Stimulated activated CD8-positive, alpha-beta memory T cell treated with anti-CD3 and anti-CD28 coated beads, Interleukin-2, amount 100 ng/mL, for 48 hours (primary cell): Measurements from ENCODE around the gene ZC3H4.

Experiments used
- DNase-seq, 2 donors: peaks; one replicate each; pipeline ENCODE4 v3.0.0-alpha.2; 2020; ENCODE audit warnings: low read depth in 2 of 2

Gene ZC3H4

GRCh38 chr19:47047763-47048405 lies 65.7 kb downstream of the ZC3H4 start:
- peak; percentile 70 to 77 for DNase-seq

- DNase-seq: no peak
Observed at GRCh38 chr19:47047272-47047762, 66.3 kb downstream of the ZC3H4 start.

- no peak for DNase-seq
Observed at GRCh38 chr19:47045867-47046470, 67.6 kb downstream of the ZC3H4 start.

- no peak for DNase-seq
Observed at GRCh38 chr19:47044946-47045866, 68.4 kb downstream of the ZC3H4 start.

GRCh38 chr19:47040869-47041268 lies 72.7 kb downstream of the ZC3H4 start:
- no peak for DNase-seq

GRCh38 chr19:47039239-47039874 lies 74.2 kb downstream of the ZC3H4 start:
- no peak for DNase-seq

GRCh38 chr19:47037766-47038165 lies 75.8 kb downstream of the ZC3H4 start:
- DNase-seq: no peak

GRCh38 chr19:47036097-47036651 lies 77.4 kb downstream of the ZC3H4 start:
- DNase-seq: no peak

- DNase-seq: peak; percentile 88 to 97
Observed at GRCh38 chr19:47035127-47036096, 78.2 kb downstream of the ZC3H4 start.

GRCh38 chr19:47032171-47032811 lies 81.3 kb downstream of the ZC3H4 start:
- DNase-seq: peak; percentile 44 to 47

- no peak for DNase-seq
Observed at GRCh38 chr19:47028195-47028601, 85.4 kb downstream of the ZC3H4 start.

GRCh38 chr19:47027586-47028088 lies 85.9 kb downstream of the ZC3H4 start:
- no peak for DNase-seq

- DNase-seq: no peak
Observed at GRCh38 chr19:47026889-47027288, 86.7 kb downstream of the ZC3H4 start.

- no peak for DNase-seq
Observed at GRCh38 chr19:47026156-47026555, 87.4 kb downstream of the ZC3H4 start.

- DNase-seq: no peak
Observed at GRCh38 chr19:47024502-47024901, 89.1 kb downstream of the ZC3H4 start.

- no peak for DNase-seq
Observed at GRCh38 chr19:47023448-47023794, 90.2 kb downstream of the ZC3H4 start.

- no peak for DNase-seq
Observed at GRCh38 chr19:47022541-47023447, 90.8 kb downstream of the ZC3H4 start.

GRCh38 chr19:47022140-47022536 lies 91.4 kb downstream of the ZC3H4 start:
- no peak for DNase-seq
